Measurements from ENCODE around the gene PPP4R3B.

Gene PPP4R3B

DNA sequence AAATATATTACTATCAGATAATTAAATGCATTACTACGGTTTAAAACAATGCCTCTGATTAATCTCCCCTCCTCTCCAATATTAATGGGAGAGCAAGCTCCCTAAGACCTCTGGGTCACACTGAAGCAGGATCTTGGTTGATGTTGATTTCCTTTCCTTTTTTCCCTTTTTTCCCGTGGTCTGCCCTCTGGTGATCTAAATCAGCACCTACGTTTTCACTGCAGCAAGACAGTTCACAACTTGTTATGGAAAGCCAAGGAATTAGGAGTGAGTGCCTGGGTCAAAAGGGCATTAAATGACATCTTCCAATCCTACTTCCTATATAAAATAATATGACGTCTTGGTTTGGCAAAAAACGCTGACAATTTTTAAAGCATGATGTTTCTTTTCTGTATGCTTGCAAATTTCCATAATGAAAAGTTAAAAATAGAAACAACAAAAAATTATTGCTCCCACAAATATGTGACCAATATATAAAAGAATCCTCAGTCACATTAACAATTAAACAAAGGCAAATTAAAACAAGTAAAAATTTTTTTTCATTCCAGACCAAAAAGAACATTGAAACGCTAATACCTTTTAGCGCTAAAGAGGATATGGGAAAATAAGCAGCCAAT lies 105.8 kb downstream of the PPP4R3B start:
- DNase-seq (ENCODE audit: low read depth in 2 of 2), result no peak

DNA sequence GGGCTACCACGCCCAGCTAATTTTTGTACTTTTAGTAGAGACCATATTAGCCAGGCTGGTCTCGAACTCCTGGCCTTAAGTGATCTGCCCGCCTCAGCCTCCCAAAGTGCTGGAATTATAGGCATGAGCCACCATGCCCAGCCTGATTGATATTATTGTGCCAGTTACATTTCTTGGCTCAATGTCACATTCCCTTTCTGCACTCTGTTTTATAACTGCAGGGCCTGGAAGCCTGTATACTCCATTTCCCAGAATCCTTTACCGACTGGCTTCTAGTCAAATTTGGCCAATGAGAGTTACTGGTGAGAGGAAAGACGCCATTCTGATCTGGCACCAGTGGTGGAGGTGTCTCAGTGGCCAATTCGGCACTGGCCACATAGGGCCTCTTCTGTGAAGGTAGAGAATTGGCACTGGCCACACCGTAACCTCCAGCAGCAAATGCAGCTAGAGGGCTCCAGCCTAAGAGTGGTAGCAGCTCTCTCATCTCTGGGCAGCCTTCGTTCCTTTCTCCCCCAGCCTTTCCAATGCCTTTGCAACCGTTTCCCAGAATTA lies 114.8 kb downstream of the PPP4R3B start:
- DNase-seq (ENCODE audit: low read depth in 2 of 2), result no peak

DNA sequence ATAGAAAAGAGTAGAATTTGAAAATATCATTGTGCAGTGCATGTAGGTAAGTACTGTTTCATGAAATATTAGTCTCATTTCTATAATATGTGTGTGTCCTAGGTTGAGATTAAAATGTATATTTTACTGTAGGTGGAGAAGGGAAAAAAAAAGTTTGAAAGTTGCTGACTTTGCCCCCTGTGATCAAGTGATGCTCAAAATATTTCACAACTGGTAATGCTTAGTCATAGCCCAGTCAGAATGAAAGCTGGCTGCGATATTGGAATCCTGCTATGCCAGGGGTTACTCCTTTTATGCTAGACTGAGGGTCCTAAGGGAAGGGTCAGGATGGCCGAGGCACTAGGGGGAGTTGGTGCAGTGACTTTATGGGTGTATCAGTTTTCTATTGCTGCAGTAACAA lies 117.4 kb downstream of the PPP4R3B start:
- DNase-seq (ENCODE audit: low read depth in 2 of 2), result no peak

DNA sequence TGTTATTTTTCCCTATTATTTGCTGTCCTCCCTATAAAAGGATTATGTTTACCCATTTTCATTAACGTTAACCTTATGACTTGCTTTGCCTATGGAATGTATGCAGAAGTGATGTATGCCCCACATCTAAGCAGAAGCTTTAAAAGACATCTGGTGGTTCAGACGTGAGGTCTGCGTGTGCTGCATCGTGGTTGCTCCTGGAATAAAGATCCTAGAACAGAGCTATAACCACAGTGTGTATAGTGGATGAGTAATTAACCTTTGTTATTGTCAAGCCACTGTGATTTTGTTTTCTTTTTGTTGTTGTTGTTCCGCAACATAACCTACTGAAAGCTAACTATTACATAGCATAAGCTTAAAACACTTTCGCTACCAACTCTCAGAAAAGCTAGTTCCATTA lies 118.8 kb downstream of the PPP4R3B start:
- DNase-seq (ENCODE audit: low read depth in 2 of 2), result no peak
